Natural killer cell (primary cell): ENCODE results near the gene SPATA32. TPM values are rescaled to one million over a fixed set of nuclear protein-coding genes. Genes with fewer than 3 reads are reported as not detected.

ENCODE experiments used
- ATAC-seq, 3 donors: fragments of 150-1000 bp in 2 of 3; fragments of 200-7000 bp in 1 of 3; cut with Tn5 transposase; 1 replicate in 1 of 3; 2 replicates in 2 of 3; pipeline ENCODE4 v1.10.0; 2021; ENCODE audit warnings: mild to moderate bottlenecking in 2 of 3, moderate library complexity in 2 of 3
- DNase-seq, 2 donors: peaks; one replicate each; pipeline versions ENCODE4 v3.0.0 to v3.0.0-alpha.2; 2013 to 2021; ENCODE audit warnings: mixed read lengths in 1 of 2
- H3K27ac ChIP-seq: one replicate; pipeline ENCODE4 v1.5.1; 2013; ENCODE audit warnings: mild to moderate bottlenecking, low read length
- H3K27me3 ChIP-seq: one replicate; pipeline ENCODE4 v1.6.1; 2013; ENCODE audit warnings: low read length; ENCODE audit not compliant: control insufficient read depth, insufficient read depth
- H3K36me3 ChIP-seq: one replicate; pipeline ENCODE4 v1.6.1; 2013; ENCODE audit warnings: low read length; ENCODE audit not compliant: control insufficient read depth, insufficient read depth
- H3K4me1 ChIP-seq: one replicate; pipeline ENCODE4 v1.6.1; 2013; ENCODE audit warnings: low read length; ENCODE audit not compliant: control insufficient read depth, insufficient read depth
- H3K4me3 ChIP-seq: one replicate; pipeline ENCODE4 v1.5.1; 2013; ENCODE audit warnings: low read length
- H3K9me3 ChIP-seq: one replicate; pipeline ENCODE4 v1.6.1; 2013; ENCODE audit warnings: low read length; ENCODE audit not compliant: control insufficient read depth, insufficient read depth
- H3K27ac Mint-ChIP-seq, 2 donors: one replicate each; pipeline ENCODE4 v1.8.0; 2022; ENCODE audit warnings: mild to moderate bottlenecking in 2 of 2, mixed read lengths in 2 of 2, moderate library complexity in 1 of 2
- H3K27me3 Mint-ChIP-seq, 2 donors: one replicate each; pipeline ENCODE4 v1.8.0; 2022; ENCODE audit warnings: low read depth in 2 of 2, mixed read lengths in 2 of 2
- H3K36me3 Mint-ChIP-seq: one replicate; pipeline ENCODE4 v1.8.0; 2022; ENCODE audit warnings: mixed read lengths
- H3K4me1 Mint-ChIP-seq, 2 donors: one replicate each; pipeline ENCODE4 v1.8.0; 2022; ENCODE audit warnings: mixed read lengths in 2 of 2
- H3K4me3 Mint-ChIP-seq: one replicate; pipeline ENCODE4 v1.8.0; 2022; ENCODE audit warnings: mild to moderate bottlenecking, moderate library complexity, mixed read lengths
- H3K9me3 Mint-ChIP-seq, 2 donors: one replicate each; pipeline ENCODE4 v1.8.0; 2022; ENCODE audit warnings: mixed read lengths in 2 of 2
- CTCF ChIP-seq: fragments of 200-600 bp; IDR thresholded peaks from one replicate; pipeline ENCODE4 v1.8.0; 2022; ENCODE audit warnings: antibody characterized with exemption
- WGBS: methylation state at CpG from one replicate; pipeline ENCODE4 v1.1.7; 2013; ENCODE audit warnings: missing lambda C conversion rate; ENCODE audit not compliant: insufficient coverage; 5-methylcytosine and 5-hydroxymethylcytosine counted together
- intact Hi-C: fragments of 100-400 bp; cut with micrococcal nuclease; formaldehyde crosslinking; loops from one replicate; pipeline ENCODE4 v1.14.2; 2022
- total RNA-seq, 4 donors: library from RNA; stranded (reverse); fragments of 120-200 nt in 1 of 4; gene quantifications; one replicate each; pipeline versions ENCODE4 v1.2.3 to v1.2.4, GENCODE V29; 2013 to 2022

Gene SPATA32
- total RNA-seq, 3 donors from 2014 or later (not counting 1 experiment from before 2014, with no cell fraction given), result 0.43 TPM; not detected in 2

- TF ChIP-seq CTCF, result no peak
- Mint-ChIP-seq H3K36me3 (no peaks in the 10 kb centered on the region), H3K4me3 (no peak overlapping the region), H3K4me1 (peaks cover 33 to 44% of the 10 kb centered on the region in 2 donors), H3K27me3 (no peaks in the 10 kb centered on the region), H3K9me3 (no peaks in the 10 kb centered on the region), H3K27ac (peak overlapping the region in 1 of 2 donors; percentile 78)
- Histone ChIP-seq H3K9me3 (no peaks in the 10 kb centered on the region), H3K27ac (no peak overlapping the region), H3K4me3 (no peak overlapping the region), H3K27me3 (no peaks in the 10 kb centered on the region), H3K4me1 (peaks cover 42% of the 10 kb centered on the region), H3K36me3 (peaks cover 53% of the 10 kb centered on the region)
- intact Hi-C loops, result no loop called here
- 92% methylated on average over 15 of the region's 15 CpGs for WGBS
- ATAC-seq (no peak), DNase-seq (no peak)
These were observed 27.7 kb upstream of the SPATA32 start for GRCh38 chr17:45289301-45290268.

- Histone ChIP-seq H3K27me3 (no peaks in the 10 kb centered on the region), H3K9me3 (no peaks in the 10 kb centered on the region), H3K4me1 (peaks cover 34% of the 10 kb centered on the region), H3K27ac (no peak overlapping the region), H3K36me3 (peaks cover 61% of the 10 kb centered on the region), H3K4me3 (no peak overlapping the region)
- H3K4me1 Mint-ChIP-seq, result peaks cover 26 to 43% of the 10 kb centered on the region in 2 donors
- no peak overlapping the region for H3K4me3 Mint-ChIP-seq
- DNase-seq (no peak), ATAC-seq (no peak)
- TF ChIP-seq CTCF, result no peak
- H3K9me3 Mint-ChIP-seq, result no peaks in the 10 kb centered on the region
- intact Hi-C loops, result no loop called here
- 93% methylated on average over 10 of the region's 10 CpGs for WGBS
- no peaks in the 10 kb centered on the region for H3K36me3 Mint-ChIP-seq
- H3K27me3 Mint-ChIP-seq, result no peaks in the 10 kb centered on the region
- H3K27ac Mint-ChIP-seq, result no peak overlapping the region
These were observed 26.9 kb upstream of the SPATA32 start for GRCh38 chr17:45288825-45289224.

GRCh38 chr17:45287526-45288500 lies 25.9 kb upstream of the SPATA32 start:
- Mint-ChIP-seq H3K36me3 (no peaks in the 10 kb centered on the region), H3K9me3 (no peaks in the 10 kb centered on the region), H3K27me3 (no peaks in the 10 kb centered on the region), H3K27ac (no peak overlapping the region), H3K4me1 (peaks cover 19 to 35% of the 10 kb centered on the region in 2 donors), H3K4me3 (no peak overlapping the region)
- no peak for DNase-seq
- peaks cover 24% of the 10 kb centered on the region for H3K4me1 ChIP-seq
- no peak overlapping the region for H3K27ac ChIP-seq
- H3K9me3 ChIP-seq, result no peaks in the 10 kb centered on the region
- no peak overlapping the region for H3K4me3 ChIP-seq
- H3K36me3 ChIP-seq, result peaks cover 69% of the 10 kb centered on the region
- intact Hi-C loops, result no loop called here
- no peaks in the 10 kb centered on the region for H3K27me3 ChIP-seq
- WGBS, result 78% methylated on average over 10 of the region's 10 CpGs
- ATAC-seq, result no peak
- TF ChIP-seq CTCF, result no peak
